ENCODE results near the gene HS6ST3.

GRCh38 chr13:96273196-96273595 is 183.3 kb downstream of the HS6ST3 start:
- TF ChIP-seq CTCF (IDR thresholded peaks at IDR 0.05; ENCODE audit: low read depth, low read length, poor library complexity, severe bottlenecking) = no peak
- TF ChIP-seq EZH2phosphoT487 (IDR thresholded peaks at IDR 0.05; ENCODE audit: borderline replicate concordance, low read length) = no peak

Data from DOHH2 (cell line).